HepG2 (cell line): ENCODE data around the gene DLEC1. TPM values are rescaled to one million over a fixed set of nuclear protein-coding genes. Genes with fewer than 3 reads are reported as not detected.

Source experiments
- ATF1 ChIP-seq: IDR thresholded peaks from 2 replicates; pipeline ENCODE4 v1.6.1; 2016; ENCODE audit warnings: mild to moderate bottlenecking, control low read depth
- ATM ChIP-seq: fragments of 450-650 bp; IDR thresholded peaks from 2 replicates; pipeline ENCODE4 v1.7.1; 2017; ENCODE audit warnings: mild to moderate bottlenecking, borderline replicate concordance
- GTF3A ChIP-seq: sonication (generic); formaldehyde crosslinking; conservative IDR thresholded peaks from 2 replicates; pipeline ENCODE4 v1.4.0; 2020; ENCODE audit warnings: mild to moderate bottlenecking, missing genetic modification reagents
- IRX3 ChIP-seq: sonication (generic); formaldehyde crosslinking; IDR thresholded peaks from 2 replicates; pipeline ENCODE4 v1.8.1; 2023; ENCODE audit warnings: mild to moderate bottlenecking, low read depth, missing genetic modification reagents, borderline replicate concordance
- JUN ChIP-seq: sonication (generic); formaldehyde crosslinking; IDR thresholded peaks from 2 replicates; pipeline ENCODE4 v1.4.0; 2020; ENCODE audit warnings: mild to moderate bottlenecking, missing genetic modification reagents
- KMT2A ChIP-seq: sonication (generic); formaldehyde crosslinking; IDR thresholded peaks from 2 replicates; pipeline ENCODE4 v1.4.0; 2020; ENCODE audit warnings: missing genetic modification reagents
- POLR2AphosphoS2 ChIP-seq: IDR thresholded peaks from 2 replicates; pipeline ENCODE4 v1.6.1; 2011; ENCODE audit warnings: low read depth, low read length, improper control_type of control experiment
- REPIN1 ChIP-seq: sonication (generic); formaldehyde crosslinking; IDR thresholded peaks from 2 replicates; pipeline ENCODE4 v1.8.0; 2022; ENCODE audit warnings: missing genetic modification reagents, low read depth, mild to moderate bottlenecking, borderline replicate concordance
- SIX4 ChIP-seq: sonication (generic); formaldehyde crosslinking; IDR thresholded peaks from 2 replicates; pipeline ENCODE4 v1.4.0; 2020; ENCODE audit warnings: missing genetic modification reagents
- SP1 ChIP-seq, 2 experiments: fragments of 450-650 bp in 1 of 2; sonication (generic) in 1 of 2; formaldehyde crosslinking in 1 of 2; IDR thresholded peaks; 2 replicates each; pipeline versions ENCODE4 v1.4.0 to v1.6.1; 2016 to 2020; ENCODE audit warnings: missing genetic modification reagents in 1 of 2
- ZNF124 ChIP-seq: sonication (generic); formaldehyde crosslinking; IDR thresholded peaks from 2 replicates; pipeline ENCODE4 v1.4.0; 2020; ENCODE audit warnings: missing genetic modification reagents
- ZNF138 ChIP-seq: sonication (generic); formaldehyde crosslinking; IDR thresholded peaks from 2 replicates; pipeline ENCODE4 v1.5.0; 2020; ENCODE audit warnings: mild to moderate bottlenecking, low read depth, missing genetic modification reagents
- ZNF589 ChIP-seq: sonication (generic); formaldehyde crosslinking; conservative IDR thresholded peaks from 2 replicates; pipeline ENCODE4 v1.8.0; 2022; ENCODE audit warnings: mild to moderate bottlenecking, moderate library complexity, missing genetic modification reagents
- ZNF777 ChIP-seq: sonication (generic); formaldehyde crosslinking; IDR thresholded peaks from 2 replicates; pipeline ENCODE4 v1.4.0; 2020; ENCODE audit warnings: missing genetic modification reagents
- ZNF781 ChIP-seq: sonication (generic); formaldehyde crosslinking; IDR thresholded peaks from 2 replicates; pipeline ENCODE4 v1.5.1; 2020; ENCODE audit warnings: borderline replicate concordance, mild to moderate bottlenecking, missing genetic modification reagents; ENCODE audit errors: not compliant biosample characterization
- polyA plus RNA-seq, 8 experiments: library from polyadenylated mRNA; depleted of rRNA in 3 of 8; stranded (reverse) in 7 of 8; unstranded in 1 of 8; fragments of >200 nt; fragmentation: Illumina TruSeq in 4 of 8; extraction: Trizol in 4 of 8; gene quantifications; 2 replicates each; pipeline versions ENCODE4 v1.2.1 to v1.2.3, GENCODE V29; 2011 to 2016; ENCODE audit warnings: low read depth in 4 of 8, missing spikeins in 1 of 8, mixed read lengths in 1 of 8; ENCODE audit not compliant: insufficient read depth in 1 of 8
- total RNA-seq, 5 experiments: library from RNA; depleted of rRNA; stranded (reverse); fragments of >200 nt; fragmentation: Illumina TruSeq; extraction: Trizol; gene quantifications; 2 replicates each; pipeline ENCODE4 v1.2.3, GENCODE V29; 2016; ENCODE audit warnings: low read depth in 1 of 5
- TF ChIP-seq, protein P1 (sequence below): sonication (generic); formaldehyde crosslinking; IDR thresholded peaks from 2 replicates; pipeline ENCODE4 v1.4.0; 2020; ENCODE audit warnings: mild to moderate bottlenecking, missing genetic modification reagents
- TF ChIP-seq, protein P2 (sequence below): IDR thresholded peaks from 2 replicates; pipeline ENCODE4 v1.6.1; 2012; ENCODE audit warnings: low read length, improper control_type of control experiment
- TF ChIP-seq, protein P3 (sequence below): IDR thresholded peaks from 2 replicates; pipeline ENCODE4 v1.6.1; 2012; ENCODE audit warnings: inconsistent platforms
- TF ChIP-seq, protein P4 (sequence below): sonication (generic); formaldehyde crosslinking; IDR thresholded peaks from 2 replicates; pipeline ENCODE4 v1.8.1; 2023; ENCODE audit warnings: missing genetic modification reagents, inconsistent platforms, borderline replicate concordance
- TF ChIP-seq, protein P5 (sequence below): sonication (generic); formaldehyde crosslinking; IDR thresholded peaks from 2 replicates; pipeline ENCODE4 v1.4.0; 2020; ENCODE audit warnings: mild to moderate bottlenecking, missing genetic modification reagents
- TF ChIP-seq, protein P6 (sequence below): sonication (generic); formaldehyde crosslinking; IDR thresholded peaks from 2 replicates; pipeline ENCODE4 v1.4.0; 2020; ENCODE audit warnings: mild to moderate bottlenecking, missing genetic modification reagents
- TF ChIP-seq, protein P7 (sequence below): sonication (generic); formaldehyde crosslinking; IDR thresholded peaks from 2 replicates; pipeline ENCODE4 v1.5.0; 2020; ENCODE audit warnings: missing genetic modification reagents

Gene DLEC1
- total and polyA plus RNA-seq, 2 of the 13 experiments (the other 11 are each of a cell fraction or from before 2014, with no cell fraction given): 0.09 TPM; not detected in 1

DNA sequence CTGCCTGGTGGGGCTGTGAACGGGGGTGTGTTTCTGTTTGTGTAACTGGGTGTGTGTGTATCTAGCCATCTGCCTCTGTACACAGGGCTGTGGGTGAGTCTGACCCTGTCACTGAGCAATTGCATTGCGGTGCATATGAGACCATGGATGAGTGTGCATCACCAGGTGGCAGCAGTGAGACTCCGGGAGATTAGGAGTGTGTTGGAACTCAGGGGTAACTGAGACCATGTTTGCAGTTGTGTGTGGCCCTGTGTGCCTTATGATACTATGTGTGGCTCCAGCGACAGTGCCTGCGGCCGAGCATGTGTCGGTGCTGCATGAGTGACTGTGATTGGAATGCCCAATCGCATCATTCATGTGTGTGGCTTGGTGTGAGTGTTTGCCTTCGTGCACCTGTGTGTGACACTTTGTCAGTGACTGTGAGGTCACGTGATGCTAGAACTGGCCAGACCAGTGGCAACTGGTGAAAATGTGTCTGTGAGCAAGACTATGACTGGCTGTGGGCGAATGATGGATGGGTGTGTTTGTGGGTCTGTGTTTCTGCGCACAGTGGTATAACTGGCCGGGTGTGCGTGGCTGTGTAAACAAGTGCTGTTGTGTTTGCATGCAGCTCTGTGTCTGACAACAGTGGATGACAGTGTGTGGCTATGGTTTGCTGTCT, 34.5 kb upstream of the DLEC1 start (continued):
- no peak; the same call in 1 of the 2 replicates for TF ChIP-seq ZNF589 (CRISPR knock-in tag)
- no peak for TF ChIP-seq KMT2A (CRISPR knock-in tag)
- 0 out of 2 replicates have a peak, but pooled peaks have one; percentile 43 for TF ChIP-seq ZNF138 (CRISPR knock-in tag)
- TF ChIP-seq, protein P1, sequence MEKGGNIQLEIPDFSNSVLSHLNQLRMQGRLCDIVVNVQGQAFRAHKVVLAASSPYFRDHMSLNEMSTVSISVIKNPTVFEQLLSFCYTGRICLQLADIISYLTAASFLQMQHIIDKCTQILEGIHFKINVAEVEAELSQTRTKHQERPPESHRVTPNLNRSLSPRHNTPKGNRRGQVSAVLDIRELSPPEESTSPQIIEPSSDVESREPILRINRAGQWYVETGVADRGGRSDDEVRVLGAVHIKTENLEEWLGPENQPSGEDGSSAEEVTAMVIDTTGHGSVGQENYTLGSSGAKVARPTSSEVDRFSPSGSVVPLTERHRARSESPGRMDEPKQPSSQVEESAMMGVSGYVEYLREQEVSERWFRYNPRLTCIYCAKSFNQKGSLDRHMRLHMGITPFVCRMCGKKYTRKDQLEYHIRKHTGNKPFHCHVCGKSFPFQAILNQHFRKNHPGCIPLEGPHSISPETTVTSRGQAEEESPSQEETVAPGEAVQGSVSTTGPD (CRISPR knock-in tag): 0 out of 2 replicates have a peak, but pooled peaks have one; percentile 4
- no peak for TF ChIP-seq ZNF781 (CRISPR knock-in tag)
- TF ChIP-seq JUN (CRISPR knock-in tag): no peak
- TF ChIP-seq, protein P2, sequence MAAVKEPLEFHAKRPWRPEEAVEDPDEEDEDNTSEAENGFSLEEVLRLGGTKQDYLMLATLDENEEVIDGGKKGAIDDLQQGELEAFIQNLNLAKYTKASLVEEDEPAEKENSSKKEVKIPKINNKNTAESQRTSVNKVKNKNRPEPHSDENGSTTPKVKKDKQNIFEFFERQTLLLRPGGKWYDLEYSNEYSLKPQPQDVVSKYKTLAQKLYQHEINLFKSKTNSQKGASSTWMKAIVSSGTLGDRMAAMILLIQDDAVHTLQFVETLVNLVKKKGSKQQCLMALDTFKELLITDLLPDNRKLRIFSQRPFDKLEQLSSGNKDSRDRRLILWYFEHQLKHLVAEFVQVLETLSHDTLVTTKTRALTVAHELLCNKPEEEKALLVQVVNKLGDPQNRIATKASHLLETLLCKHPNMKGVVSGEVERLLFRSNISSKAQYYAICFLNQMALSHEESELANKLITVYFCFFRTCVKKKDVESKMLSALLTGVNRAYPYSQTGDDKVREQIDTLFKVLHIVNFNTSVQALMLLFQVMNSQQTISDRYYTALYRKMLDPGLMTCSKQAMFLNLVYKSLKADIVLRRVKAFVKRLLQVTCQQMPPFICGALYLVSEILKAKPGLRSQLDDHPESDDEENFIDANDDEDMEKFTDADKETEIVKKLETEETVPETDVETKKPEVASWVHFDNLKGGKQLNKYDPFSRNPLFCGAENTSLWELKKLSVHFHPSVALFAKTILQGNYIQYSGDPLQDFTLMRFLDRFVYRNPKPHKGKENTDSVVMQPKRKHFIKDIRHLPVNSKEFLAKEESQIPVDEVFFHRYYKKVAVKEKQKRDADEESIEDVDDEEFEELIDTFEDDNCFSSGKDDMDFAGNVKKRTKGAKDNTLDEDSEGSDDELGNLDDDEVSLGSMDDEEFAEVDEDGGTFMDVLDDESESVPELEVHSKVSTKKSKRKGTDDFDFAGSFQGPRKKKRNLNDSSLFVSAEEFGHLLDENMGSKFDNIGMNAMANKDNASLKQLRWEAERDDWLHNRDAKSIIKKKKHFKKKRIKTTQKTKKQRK: no peak
- TF ChIP-seq, protein P3, sequence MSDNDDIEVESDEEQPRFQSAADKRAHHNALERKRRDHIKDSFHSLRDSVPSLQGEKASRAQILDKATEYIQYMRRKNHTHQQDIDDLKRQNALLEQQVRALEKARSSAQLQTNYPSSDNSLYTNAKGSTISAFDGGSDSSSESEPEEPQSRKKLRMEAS: peak; percentile 72; the same call in 1 of the 2 replicates
- TF ChIP-seq REPIN1 (CRISPR knock-in tag): no peak; the same call in 1 of the 2 replicates
- TF ChIP-seq, protein P4, sequence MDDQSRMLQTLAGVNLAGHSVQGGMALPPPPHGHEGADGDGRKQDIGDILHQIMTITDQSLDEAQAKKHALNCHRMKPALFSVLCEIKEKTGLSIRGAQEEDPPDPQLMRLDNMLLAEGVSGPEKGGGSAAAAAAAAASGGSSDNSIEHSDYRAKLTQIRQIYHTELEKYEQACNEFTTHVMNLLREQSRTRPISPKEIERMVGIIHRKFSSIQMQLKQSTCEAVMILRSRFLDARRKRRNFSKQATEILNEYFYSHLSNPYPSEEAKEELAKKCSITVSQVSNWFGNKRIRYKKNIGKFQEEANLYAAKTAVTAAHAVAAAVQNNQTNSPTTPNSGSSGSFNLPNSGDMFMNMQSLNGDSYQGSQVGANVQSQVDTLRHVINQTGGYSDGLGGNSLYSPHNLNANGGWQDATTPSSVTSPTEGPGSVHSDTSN (CRISPR knock-in tag): no peak
- TF ChIP-seq, protein P5, sequence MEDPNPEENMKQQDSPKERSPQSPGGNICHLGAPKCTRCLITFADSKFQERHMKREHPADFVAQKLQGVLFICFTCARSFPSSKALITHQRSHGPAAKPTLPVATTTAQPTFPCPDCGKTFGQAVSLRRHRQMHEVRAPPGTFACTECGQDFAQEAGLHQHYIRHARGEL (CRISPR knock-in tag): no peak
- no peak for TF ChIP-seq ATM
- no peak; the same call in 1 of the 2 replicates for TF ChIP-seq GTF3A (CRISPR knock-in tag)
- TF ChIP-seq ZNF124 (CRISPR knock-in tag): no peak; the same call in 1 of the 2 replicates
- TF ChIP-seq SIX4: no peak
- no peak for TF ChIP-seq ATF1 (CRISPR knock-in tag)
- TF ChIP-seq ZNF777: peak; percentile 42; the same call in 1 of the 2 replicates
- TF ChIP-seq, protein P6, sequence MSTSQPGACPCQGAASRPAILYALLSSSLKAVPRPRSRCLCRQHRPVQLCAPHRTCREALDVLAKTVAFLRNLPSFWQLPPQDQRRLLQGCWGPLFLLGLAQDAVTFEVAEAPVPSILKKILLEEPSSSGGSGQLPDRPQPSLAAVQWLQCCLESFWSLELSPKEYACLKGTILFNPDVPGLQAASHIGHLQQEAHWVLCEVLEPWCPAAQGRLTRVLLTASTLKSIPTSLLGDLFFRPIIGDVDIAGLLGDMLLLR (CRISPR knock-in tag): no peak
- no peak for TF ChIP-seq IRX3 (CRISPR knock-in tag)
- TF ChIP-seq, protein P7, sequence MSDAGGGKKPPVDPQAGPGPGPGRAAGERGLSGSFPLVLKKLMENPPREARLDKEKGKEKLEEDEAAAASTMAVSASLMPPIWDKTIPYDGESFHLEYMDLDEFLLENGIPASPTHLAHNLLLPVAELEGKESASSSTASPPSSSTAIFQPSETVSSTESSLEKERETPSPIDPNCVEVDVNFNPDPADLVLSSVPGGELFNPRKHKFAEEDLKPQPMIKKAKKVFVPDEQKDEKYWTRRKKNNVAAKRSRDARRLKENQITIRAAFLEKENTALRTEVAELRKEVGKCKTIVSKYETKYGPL (CRISPR knock-in tag): no peak
- no peak for TF ChIP-seq POLR2AphosphoS2
- no peak for TF ChIP-seq SP1 (IDR thresholded peaks at IDR 0.05)
- TF ChIP-seq SP1 (CRISPR knock-in tag; IDR thresholded peaks at IDR 0.05): peak; percentile 38
